IPS-15b (cell line): ENCODE results near the gene TRIP13.
"Not testable (repeated sequence)": the region's sequence is repeated elsewhere in the genome, so short reads cannot be mapped to it uniquely, and the experiment has no call there.

Source experiments
- H3K27me3 ChIP-seq: one replicate; pipeline ENCODE4 v1.6.1; 2013; ENCODE audit warnings: low read length; ENCODE audit not compliant: control insufficient read depth, insufficient read depth
- H3K36me3 ChIP-seq: one replicate; pipeline ENCODE4 v1.6.1; 2013; ENCODE audit warnings: low read length; ENCODE audit not compliant: control insufficient read depth, insufficient read depth
- H3K4me1 ChIP-seq: one replicate; pipeline ENCODE4 v1.6.1; 2013; ENCODE audit warnings: mild to moderate bottlenecking, low read length; ENCODE audit not compliant: control insufficient read depth, insufficient read depth
- H3K4me3 ChIP-seq: one replicate; pipeline ENCODE4 v1.5.1; 2013; ENCODE audit warnings: low read depth, low read length
- H3K9ac ChIP-seq: one replicate; pipeline ENCODE4 v1.6.1; 2013; ENCODE audit warnings: low read depth, mild to moderate bottlenecking, low read length
- H3K9me3 ChIP-seq: one replicate; pipeline ENCODE4 v1.6.1; 2013; ENCODE audit warnings: mild to moderate bottlenecking, low read length; ENCODE audit not compliant: control insufficient read depth, insufficient read depth

TRIP13 gene

DNA sequence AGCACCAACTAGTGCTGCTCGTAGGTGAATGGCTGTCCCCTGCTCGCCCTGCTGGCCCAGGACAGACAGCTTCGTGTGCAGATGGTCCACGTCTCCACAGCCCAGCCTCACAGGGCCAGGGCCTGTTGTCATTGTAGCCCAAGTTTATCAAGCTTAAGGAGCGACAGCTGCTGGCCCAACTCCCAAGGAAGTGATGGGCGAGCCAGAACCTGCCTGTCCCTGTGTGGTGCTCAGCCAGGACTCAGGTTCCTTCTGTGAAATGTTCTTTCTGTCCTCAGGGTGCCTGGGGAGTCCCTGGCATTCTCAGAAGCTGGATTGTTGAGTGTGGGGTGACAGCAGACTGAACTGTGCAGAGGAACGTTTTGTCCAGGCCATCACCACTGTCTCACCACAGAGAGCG, 16.4 kb downstream of the TRIP13 start:
- Histone ChIP-seq H3K4me1 (no peaks in the 10 kb centered on the region), H3K9ac (no peak overlapping the region), H3K27me3 (no peaks in the 10 kb centered on the region), H3K36me3 (peaks cover 74% of the 10 kb centered on the region), H3K4me3 (no peak overlapping the region), H3K9me3 (no peaks in the 10 kb centered on the region)

DNA sequence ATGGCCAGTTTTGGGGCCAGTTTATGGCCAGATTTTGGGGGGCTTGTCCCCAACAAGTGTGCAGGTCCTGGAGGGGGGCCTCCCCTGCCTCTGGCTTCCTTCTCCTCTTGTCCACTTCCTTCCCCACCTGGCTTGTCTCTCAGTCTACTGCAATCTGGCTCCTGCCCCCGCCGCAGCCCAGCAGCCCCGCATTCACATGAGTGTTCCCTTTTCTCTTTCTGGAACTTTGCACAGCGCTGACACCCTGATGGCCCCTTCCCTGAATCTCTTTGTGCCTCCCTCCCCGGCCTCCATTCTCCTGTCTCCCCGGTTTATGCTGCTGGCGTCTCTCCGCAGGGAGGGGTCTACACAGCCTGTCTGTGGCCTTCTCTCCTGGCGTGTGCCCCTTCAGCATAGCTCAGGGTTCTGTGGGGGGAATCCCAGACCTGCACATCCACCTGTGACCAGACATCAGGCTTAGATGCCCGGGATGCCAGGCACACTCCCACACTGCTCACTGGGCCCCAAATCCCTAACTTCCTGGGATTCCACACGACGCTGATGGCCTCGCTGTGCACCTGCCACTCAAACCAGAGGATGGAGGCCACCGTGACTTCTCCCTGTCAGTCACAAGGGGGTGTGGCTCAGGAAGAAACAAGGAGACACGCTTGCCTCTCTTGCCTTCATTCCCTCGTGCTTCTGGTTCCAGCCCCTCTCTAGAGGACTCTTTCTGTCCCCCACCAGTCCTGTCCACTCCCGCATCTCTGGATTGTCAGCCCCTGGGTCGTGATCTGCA, 17.5 kb downstream of the TRIP13 start:
- Histone ChIP-seq H3K36me3 (peaks cover 77% of the 10 kb centered on the region), H3K27me3 (no peaks in the 10 kb centered on the region), H3K9me3 (no peaks in the 10 kb centered on the region), H3K9ac (no peak overlapping the region), H3K4me1 (no peaks in the 10 kb centered on the region), H3K4me3 (no peak overlapping the region)

DNA sequence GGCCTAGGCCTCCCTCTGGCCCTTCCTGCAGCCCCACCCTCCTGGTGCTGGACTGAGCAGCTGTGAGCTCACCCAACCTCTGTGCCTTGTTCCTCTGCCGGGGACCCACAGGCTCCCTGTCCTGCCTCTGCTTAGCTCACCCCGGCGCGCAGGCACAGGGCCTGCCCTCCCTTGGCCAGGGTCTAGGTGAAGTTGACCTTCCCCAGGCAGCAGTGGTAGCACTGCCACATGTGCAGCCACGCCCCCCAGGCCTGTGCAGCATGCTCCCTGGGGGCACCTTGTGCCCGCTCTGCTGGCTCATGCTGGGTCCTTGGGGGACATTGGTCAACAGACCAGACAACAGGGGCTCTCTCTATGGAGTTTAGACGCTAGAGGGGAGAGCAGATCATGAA, 18.1 kb downstream of the TRIP13 start:
- no peak overlapping the region for H3K4me3 ChIP-seq
- no peaks in the 10 kb centered on the region for H3K4me1 ChIP-seq
- H3K9me3 ChIP-seq = no peaks in the 10 kb centered on the region
- no peaks in the 10 kb centered on the region for H3K27me3 ChIP-seq
- H3K9ac ChIP-seq = no peak overlapping the region
- H3K36me3 ChIP-seq = peaks cover 77% of the 10 kb centered on the region

DNA sequence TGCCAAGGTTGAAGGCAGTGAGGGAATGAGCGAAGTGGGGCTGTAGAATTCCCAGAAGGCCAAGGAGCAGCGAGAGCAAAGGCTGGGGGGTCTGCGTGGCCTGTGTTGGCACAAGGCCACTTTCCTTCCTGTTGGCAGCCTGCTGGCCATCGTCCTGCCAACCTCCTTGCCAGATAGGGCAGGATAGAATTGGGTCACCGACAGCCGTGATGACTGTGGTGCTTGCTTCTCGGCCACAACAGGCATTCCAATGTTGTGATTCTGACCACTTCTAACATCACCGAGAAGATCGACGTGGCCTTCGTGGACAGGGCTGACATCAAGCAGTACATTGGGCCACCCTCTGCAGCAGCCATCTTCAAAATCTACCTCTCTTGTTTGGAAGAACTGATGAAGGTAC, 18.9 kb downstream of the TRIP13 start:
- Histone ChIP-seq H3K27me3 (no peaks in the 10 kb centered on the region), H3K4me1 (no peaks in the 10 kb centered on the region), H3K9me3 (no peaks in the 10 kb centered on the region), H3K9ac (no peak overlapping the region), H3K4me3 (no peak overlapping the region), H3K36me3 (peaks cover 82% of the 10 kb centered on the region)

DNA sequence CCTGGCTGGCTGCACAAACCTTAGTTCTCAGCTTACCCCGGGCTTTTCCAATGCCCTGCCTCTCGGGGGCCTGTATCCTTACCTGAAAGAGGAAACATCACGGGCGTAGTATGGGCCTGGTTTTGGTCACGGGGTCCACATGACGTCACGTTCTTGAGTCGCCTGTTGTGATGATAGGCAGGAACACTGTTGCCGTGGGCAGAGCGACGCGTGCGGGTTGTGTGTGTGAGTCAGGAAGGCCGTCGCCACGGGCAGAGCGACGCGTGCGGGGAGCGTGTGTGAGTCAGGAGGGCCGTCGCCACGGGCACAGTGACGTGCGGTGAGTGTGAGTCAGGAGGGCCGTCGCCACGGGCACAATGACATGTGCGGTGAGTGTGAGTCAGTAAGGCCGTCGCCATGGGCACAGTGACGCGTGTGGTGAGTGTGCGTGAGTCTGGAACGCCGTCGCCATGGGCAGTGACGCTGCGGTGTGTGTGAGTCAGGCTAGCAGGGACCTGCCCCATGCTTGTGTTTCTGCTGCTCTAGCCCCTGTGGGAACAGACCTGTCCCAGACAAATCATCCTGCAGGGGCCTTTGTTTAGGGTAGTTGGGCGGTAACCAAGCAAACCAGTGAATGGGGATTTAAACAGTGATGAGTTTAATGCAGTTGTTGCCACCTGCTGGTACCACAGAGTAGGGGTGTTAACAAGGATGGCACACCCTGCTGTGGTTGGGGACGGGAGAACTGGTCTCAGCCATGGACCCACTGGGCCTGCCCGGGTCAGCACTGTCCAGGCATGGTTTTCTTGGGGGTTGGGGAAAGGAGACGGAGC, 19.8 kb downstream of the TRIP13 start:
- no peak overlapping the region for H3K9ac ChIP-seq
- peaks cover 80% of the 10 kb centered on the region for H3K36me3 ChIP-seq

DNA sequence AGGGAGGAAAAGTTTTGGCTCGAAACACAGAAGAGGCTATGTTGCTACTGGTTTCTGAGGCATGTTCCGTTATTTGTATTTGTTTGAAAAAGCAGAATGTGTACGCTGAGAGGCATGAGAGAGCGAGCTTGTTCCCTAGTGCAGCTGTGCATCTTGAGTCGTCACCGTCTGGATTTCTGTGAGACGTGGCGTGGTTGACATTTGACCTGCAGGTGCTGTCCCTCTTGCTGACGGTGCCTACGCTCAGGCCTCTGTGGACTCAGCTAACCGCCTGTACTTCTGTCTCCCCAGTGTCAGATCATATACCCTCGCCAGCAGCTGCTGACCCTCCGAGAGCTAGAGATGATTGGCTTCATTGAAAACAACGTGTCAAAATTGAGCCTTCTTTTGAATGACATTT, 21.5 kb downstream of the TRIP13 start:
- Histone ChIP-seq H3K36me3 (peaks cover 68% of the 10 kb centered on the region), H3K4me1 (no peaks in the 10 kb centered on the region), H3K27me3 (no peaks in the 10 kb centered on the region), H3K9me3 (no peaks in the 10 kb centered on the region), H3K4me3 (no peak overlapping the region), H3K9ac (no peak overlapping the region)

More for the DNA sequence above, 19.8 kb downstream of the TRIP13 start:
- Histone ChIP-seq H3K4me3 (no peak overlapping the region), H3K9me3 (no peaks in the 10 kb centered on the region), H3K27me3 (no peaks in the 10 kb centered on the region), H3K4me1 (no peaks in the 10 kb centered on the region)

DNA sequence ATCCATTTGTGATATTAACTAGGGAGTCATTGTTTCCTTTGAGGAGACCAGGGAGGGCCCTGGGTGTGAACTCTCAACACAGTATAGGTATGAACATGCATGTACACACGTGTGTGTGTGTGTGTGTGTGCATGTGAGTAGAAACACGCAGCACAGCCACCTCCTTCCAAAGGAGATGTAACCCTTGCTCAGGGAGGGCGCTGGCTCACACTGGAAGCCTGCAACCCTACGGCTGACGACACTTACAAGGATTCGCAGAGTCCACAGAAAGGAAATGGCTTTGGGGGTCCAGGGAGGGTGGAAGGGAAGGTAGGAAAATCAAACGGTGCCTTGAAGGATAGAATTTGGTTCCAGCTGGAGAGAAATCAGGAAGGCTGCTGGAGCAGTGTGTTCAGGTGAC, 21.9 kb downstream of the TRIP13 start:
- Histone ChIP-seq H3K9me3 (no peaks in the 10 kb centered on the region), H3K4me3 (no peak overlapping the region), H3K4me1 (no peaks in the 10 kb centered on the region), H3K27me3 (no peaks in the 10 kb centered on the region), H3K9ac (no peak overlapping the region), H3K36me3 (peaks cover 65% of the 10 kb centered on the region)

DNA sequence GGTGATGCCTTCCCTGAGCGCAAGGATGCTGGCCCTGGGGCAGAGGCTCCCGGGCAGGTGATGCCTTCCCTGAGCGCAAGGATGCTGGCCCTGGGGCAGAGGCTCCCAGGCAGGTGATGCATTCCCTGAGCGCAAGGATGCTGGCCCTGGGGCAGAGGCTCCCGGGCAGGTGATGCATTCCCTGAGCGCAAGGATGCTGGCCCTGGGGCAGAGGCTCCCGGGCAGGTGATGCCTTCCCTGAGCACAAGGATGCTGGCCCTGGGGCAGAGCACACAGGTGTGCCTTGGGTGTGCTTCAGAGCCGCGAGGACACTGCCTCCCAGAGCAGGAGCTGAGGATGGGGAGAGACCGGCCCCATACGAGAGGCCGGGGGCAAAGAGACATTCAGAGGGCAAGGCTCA, 22.7 kb downstream of the TRIP13 start:
- not testable (repeated sequence) for H3K9ac ChIP-seq, H3K9me3 ChIP-seq, H3K4me3 ChIP-seq, H3K4me1 ChIP-seq, H3K27me3 ChIP-seq
- H3K36me3 ChIP-seq = peaks cover 61% of the 10 kb centered on the region

DNA sequence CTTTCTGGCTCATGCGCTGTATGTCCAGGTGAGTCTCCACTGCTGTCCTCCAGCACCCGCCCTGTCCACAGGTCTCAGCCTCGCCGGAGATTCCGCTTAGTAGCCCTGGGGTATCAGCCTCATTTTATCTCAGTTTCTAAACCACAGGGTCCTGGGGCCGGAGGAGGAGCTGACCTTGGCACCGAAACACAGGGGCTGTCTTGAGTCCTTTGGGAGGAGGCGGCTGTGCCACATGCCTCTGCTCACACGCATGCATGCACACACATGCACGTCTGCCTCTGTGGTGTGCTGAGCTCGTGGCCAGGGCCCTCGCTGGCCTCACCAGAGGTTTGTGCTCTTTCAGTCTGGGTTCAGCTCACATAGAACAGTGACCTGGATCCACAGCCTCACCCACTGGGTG, 23.3 kb downstream of the TRIP13 start:
- no peaks in the 10 kb centered on the region for H3K4me1 ChIP-seq
- H3K4me3 ChIP-seq = no peak overlapping the region
- no peaks in the 10 kb centered on the region for H3K9me3 ChIP-seq
- no peak overlapping the region for H3K9ac ChIP-seq
- no peaks in the 10 kb centered on the region for H3K27me3 ChIP-seq
- H3K36me3 ChIP-seq = peaks cover 55% of the 10 kb centered on the region

DNA sequence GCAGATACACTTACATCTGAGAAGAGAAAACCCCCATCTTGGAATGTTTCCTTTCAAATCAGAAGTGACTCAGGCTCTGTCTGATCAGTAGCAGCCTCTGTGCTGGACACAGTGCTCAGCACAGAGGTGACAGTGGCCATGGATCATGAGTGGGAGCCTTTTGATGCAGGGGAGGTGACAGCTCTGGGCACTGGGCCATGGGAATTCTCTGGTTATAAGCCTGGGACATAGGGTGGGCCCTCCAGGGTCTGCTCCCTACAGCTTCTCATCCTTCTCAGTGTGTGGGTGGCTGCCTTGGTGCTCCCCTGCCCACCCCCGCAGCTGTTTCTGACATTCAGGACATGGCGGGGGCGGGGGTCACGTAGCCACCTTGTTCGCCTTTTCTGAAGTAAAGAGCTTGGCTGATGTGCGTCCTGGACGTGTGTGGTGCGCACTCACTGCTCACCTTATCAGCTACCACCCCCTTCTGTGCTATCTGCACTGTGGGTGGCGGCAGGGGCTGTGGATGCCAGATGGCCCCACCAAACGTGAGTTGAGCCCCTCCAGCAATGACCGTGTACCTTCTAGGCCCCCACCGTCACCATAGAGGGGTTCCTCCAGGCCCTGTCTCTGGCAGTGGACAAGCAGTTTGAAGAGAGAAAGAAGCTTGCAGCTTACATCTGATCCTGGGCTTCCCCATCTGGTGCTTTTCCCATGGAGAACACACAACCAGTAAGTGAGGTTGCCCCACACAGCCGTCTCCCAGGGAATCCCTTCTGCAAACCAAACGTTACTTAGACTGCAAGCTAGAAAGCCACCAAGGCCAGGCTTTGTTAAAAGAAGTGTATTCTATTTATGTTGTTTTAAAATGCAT, 24.0 kb downstream of the TRIP13 start:
- H3K36me3 ChIP-seq = peaks cover 52% of the 10 kb centered on the region
- no peaks in the 10 kb centered on the region for H3K9me3 ChIP-seq
- no peak overlapping the region for H3K9ac ChIP-seq
- H3K4me1 ChIP-seq = no peaks in the 10 kb centered on the region
- no peak overlapping the region for H3K4me3 ChIP-seq
- no peaks in the 10 kb centered on the region for H3K27me3 ChIP-seq

DNA sequence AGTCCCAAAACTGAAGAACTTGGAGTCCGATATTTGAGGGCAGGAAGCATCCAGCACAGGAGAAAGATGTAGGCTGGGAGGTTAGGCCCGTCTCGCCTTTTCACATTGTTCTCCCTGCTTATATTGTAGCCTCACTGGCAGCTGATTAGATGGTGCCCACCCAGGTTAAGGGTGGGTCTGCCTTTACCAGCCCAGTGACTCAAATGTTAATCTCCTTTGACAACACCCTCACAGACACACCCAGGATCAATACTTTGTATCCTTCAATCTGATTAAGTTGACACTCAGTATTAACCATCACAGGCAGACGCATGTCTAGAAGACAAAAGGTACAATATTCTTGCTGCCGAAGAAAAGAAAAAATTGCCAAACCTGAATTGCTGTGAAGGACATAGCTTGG, 26.0 kb downstream of the TRIP13 start:
- H3K4me1 ChIP-seq, H3K9ac ChIP-seq, H3K27me3 ChIP-seq, H3K4me3 ChIP-seq, H3K9me3 ChIP-seq: not testable (repeated sequence)
- peaks cover 33% of the 10 kb centered on the region for H3K36me3 ChIP-seq
